WERI-Rb-1 (cell line): ENCODE data around the gene SSU72.
A peak's percentile ranks its signal among the peaks of the same experiment; 100 is the strongest.
"Not testable (repeated sequence)": the region's sequence is repeated elsewhere in the genome, so short reads cannot be mapped to it uniquely, and the experiment has no call there.

Experiments used
- DNase-seq: peaks from one replicate; pipeline ENCODE4 v3.0.0-alpha.2; 2020
- H3K27ac ChIP-seq: fragments of 250-450 bp; sonication (Bioruptor Pico); 2 replicates; pipeline ENCODE4 v1.5.1; 2020; ENCODE audit warnings: mild to moderate bottlenecking, moderate library complexity
- H3K27me3 ChIP-seq: fragments of 250-450 bp; sonication (Bioruptor Pico); 2 replicates; pipeline ENCODE4 v1.5.1; 2021; ENCODE audit warnings: mild to moderate bottlenecking, low read depth, moderate library complexity; ENCODE audit not compliant: insufficient read depth, severe bottlenecking
- H3K36me3 ChIP-seq: fragments of 250-450 bp; sonication (Bioruptor Pico); 2 replicates; pipeline ENCODE4 v1.5.1; 2020; ENCODE audit warnings: mild to moderate bottlenecking, moderate library complexity
- H3K4me3 ChIP-seq: 2 replicates; pipeline ENCODE4 v1.5.1; 2011; ENCODE audit warnings: low read depth, mild to moderate bottlenecking, control low read depth, low read length
- H3K9me3 ChIP-seq: fragments of 250-450 bp; sonication (Bioruptor Pico); 2 replicates; pipeline ENCODE4 v1.5.1; 2021; ENCODE audit warnings: mild to moderate bottlenecking, moderate library complexity; ENCODE audit not compliant: severe bottlenecking
- TF ChIP-seq, protein P1 (sequence below): IDR thresholded peaks from 2 replicates; pipeline ENCODE4 v1.5.1; 2011; ENCODE audit warnings: low read depth, mild to moderate bottlenecking, control low read depth, inconsistent platforms, low read length

Gene SSU72

DNA sequence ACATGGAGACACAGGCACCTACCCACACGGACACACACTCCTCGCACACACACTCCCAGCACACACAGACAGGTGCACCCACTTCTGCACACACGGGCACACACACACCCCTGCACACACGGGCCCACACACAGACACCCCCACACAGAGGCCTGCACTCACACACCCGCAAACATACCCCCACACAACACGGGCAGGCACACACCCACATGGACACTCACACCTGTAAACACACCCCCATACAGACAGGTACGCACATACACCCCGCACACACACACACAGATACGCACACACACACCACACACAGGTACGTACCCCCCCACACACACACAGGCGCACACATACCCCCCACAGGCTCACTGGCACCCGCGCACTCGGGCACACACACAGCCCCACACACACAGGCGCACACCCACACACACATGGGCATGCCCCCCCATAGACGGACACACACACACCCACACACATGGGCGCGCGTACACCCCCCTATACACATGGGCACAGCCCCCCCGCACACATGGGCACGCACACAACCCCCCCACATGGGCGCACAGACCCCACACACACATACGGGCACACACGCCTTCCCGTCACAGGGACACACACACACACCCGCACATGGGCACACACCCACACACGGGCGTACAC, 56.6 kb downstream of the SSU72 start:
- no peaks in the 10 kb centered on the region for H3K27me3 ChIP-seq
- H3K36me3 ChIP-seq: peaks cover 47% of the 10 kb centered on the region
- TF ChIP-seq, protein P1, sequence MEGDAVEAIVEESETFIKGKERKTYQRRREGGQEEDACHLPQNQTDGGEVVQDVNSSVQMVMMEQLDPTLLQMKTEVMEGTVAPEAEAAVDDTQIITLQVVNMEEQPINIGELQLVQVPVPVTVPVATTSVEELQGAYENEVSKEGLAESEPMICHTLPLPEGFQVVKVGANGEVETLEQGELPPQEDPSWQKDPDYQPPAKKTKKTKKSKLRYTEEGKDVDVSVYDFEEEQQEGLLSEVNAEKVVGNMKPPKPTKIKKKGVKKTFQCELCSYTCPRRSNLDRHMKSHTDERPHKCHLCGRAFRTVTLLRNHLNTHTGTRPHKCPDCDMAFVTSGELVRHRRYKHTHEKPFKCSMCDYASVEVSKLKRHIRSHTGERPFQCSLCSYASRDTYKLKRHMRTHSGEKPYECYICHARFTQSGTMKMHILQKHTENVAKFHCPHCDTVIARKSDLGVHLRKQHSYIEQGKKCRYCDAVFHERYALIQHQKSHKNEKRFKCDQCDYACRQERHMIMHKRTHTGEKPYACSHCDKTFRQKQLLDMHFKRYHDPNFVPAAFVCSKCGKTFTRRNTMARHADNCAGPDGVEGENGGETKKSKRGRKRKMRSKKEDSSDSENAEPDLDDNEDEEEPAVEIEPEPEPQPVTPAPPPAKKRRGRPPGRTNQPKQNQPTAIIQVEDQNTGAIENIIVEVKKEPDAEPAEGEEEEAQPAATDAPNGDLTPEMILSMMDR: no peak
- DNase-seq: no peak
- H3K4me3 ChIP-seq: no peak overlapping the region
- no peak overlapping the region for H3K27ac ChIP-seq
- H3K9me3 ChIP-seq: no peaks in the 10 kb centered on the region

DNA sequence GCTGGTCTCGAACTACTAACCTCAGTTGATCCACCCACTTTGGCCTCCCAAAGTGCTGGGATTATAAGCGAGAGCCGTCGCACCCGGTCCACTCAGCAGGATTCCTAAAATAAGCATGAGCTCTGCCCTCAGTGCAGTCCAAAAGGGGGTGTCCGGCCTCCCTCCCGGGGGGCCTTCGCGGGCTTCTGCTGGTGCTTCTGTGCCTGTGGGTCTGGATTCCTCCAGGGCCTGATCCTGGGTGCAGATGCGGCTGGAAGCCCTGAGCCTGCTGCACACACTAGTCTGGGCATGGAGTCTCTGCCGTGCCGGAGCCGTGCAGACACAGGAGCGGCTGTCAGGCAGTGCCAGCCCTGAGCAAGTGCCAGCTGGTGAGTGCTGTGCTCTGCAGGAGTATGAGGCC, 57.7 kb downstream of the SSU72 start:
- peaks cover 42% of the 10 kb centered on the region for H3K36me3 ChIP-seq

DNA sequence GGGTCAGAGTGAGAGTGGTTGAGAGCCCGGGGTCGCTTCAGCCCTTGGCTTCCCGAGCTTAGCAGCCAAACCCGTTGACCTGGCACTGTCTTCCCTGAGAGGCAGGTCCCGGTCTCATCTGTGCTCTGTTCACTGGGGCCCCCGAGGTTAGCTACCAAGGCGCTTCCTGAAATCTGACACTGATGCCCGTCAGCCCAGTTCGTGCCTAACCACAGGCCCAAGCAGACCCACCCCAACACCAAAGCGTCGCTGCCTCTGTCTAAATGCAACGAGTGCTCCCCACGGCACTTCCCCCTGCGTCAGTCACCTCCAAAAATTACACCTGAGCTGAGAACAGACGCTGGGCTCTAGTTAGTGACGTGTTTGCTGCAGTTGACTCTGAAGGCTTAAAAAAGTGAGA, 60.3 kb downstream of the SSU72 start:
- H3K27me3 ChIP-seq, H3K27ac ChIP-seq, H3K4me3 ChIP-seq, DNase-seq, H3K9me3 ChIP-seq: not testable (repeated sequence)
- H3K36me3 ChIP-seq: peaks cover 31% of the 10 kb centered on the region

More for the DNA sequence above, 57.7 kb downstream of the SSU72 start:
- H3K9me3 ChIP-seq, H3K4me3 ChIP-seq, H3K27ac ChIP-seq, H3K27me3 ChIP-seq, DNase-seq: not testable (repeated sequence)

DNA sequence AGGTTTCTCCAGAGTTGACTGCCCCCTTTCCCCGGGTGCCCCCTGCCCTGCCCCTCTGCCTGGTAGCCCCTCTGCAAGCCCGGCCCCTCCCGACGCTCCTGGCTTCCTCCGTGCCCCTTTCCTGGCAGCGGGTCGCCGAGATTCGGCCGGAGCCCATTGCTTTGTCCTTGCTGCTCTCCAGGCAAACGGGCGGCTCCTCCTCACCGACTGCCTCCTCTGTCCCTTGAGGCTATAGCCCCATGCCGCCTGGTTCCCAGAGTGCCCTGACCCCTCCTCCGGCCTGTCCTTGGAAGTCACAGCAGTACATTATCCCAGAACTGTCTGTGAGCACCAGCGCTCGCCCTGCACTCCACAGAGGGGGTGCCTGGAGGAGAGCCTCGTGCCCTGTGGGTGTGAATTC, 61.0 kb downstream of the SSU72 start:
- not testable (repeated sequence) for H3K27ac ChIP-seq, H3K27me3 ChIP-seq, H3K9me3 ChIP-seq, H3K4me3 ChIP-seq, DNase-seq
- peaks cover 29% of the 10 kb centered on the region for H3K36me3 ChIP-seq

DNA sequence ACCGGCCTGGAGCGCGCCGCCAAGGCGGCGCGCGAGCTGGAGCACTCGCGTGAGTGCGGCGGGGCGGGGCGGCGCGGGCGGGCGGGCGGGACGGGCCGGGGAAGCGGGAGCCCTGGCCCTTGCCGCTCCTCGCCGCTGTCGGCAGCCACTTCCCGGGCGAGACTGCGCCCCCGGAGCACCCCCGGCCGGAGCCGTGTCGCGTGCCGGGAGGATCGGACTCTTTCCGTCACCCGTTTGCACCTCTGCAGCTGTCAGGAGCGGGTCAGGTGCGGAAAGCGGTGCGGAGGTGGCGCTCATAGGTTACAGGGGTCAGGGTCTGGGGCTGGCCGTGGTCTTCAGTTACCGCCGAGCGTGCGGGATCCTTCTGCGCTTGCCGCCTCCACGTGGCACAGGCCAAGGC, 62.2 kb downstream of the SSU72 start:
- not testable (repeated sequence) for H3K27me3 ChIP-seq, DNase-seq, H3K27ac ChIP-seq, H3K9me3 ChIP-seq
- H3K4me3 ChIP-seq: peak overlapping the region; percentile 51
- peaks cover 22% of the 10 kb centered on the region for H3K36me3 ChIP-seq

DNA sequence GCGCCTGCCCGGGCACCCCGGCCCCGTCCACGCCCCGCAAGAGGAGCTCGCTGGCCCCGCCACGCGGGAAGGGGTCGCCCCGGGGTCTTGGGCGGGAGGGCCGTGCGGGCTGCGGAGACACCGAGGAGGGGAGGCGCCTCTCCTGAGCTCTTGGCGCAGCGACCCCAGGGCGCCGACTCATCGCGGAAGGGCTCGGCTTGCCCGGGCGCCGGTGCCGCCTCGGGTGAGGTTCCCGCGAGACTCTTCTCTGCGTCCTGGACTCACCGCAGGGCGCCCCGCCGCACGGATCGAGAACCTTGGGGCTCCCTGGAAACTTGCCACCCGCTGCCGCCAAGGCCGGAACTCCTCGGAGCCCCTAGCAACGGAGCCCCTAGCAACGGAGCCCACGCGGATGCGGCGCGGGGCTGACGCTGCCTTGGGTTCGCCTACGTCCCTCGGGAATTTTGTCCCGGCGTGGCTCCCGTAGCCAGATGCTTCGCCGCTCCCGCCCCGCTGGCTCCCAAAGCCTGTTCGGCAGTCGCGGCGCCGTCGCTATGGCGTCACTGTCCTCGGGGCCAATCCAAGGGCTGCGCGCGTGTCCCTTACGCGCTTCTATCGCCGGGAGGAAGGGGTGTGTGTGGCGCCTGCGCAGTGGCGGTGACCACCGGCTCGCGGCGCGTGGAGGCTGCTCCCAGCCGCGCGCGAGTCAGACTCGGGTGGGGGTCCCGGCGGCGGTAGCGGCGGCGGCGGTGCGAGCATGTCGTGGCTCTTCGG, 63.0 kb downstream of the SSU72 start, which contains the start of gene ATAD3A:
TSS of gene ATAD3A (plus strand) at position 630 of the 753 bp plus-strand sequence. CDS start at position 737, 107 bp downstream.
- Histone ChIP-seq H3K27me3 (no peaks in the 10 kb centered on the region), H3K4me3 (peak within 1 kb of the TSS; percentile 76), H3K27ac (peak within 1 kb of the TSS; percentile 99), H3K9me3 (no peaks in the 10 kb centered on the region), H3K36me3 (peaks cover 19% of the 10 kb centered on the region)
- TF ChIP-seq, protein P1: no peak
- DNase-seq: peak; percentile 98

DNA sequence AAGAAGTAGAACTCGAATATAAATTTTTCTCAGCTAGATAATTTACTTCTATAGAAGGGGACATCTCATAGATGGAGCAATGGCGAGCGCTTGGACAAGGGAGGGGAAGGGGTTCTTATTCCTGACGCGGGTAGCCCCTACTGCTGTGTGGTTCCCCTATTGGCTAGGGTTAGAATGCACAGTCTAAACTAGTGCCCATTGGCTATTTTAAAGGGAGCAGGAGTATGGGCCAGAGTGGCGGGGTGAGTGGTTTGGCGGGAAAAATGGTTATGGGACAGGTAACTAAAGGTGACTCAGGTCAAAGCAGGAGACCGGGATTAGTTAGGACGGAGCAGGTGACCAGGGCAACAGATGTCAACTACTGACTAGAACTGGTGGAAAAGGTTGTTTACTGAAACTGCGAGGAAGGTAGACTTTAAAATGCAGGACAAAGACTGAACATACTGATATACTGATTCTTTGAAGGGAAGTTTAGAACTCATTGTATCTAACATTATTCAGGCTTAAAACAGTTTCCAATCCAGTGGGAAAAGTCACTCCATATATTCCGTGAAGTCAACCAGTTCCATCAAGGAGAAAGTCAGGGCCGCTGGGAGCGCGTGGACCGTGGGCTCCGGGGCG, 63.6 kb downstream of the SSU72 start:
- peak; percentile 80 for DNase-seq
- H3K9me3 ChIP-seq: no peaks in the 10 kb centered on the region

DNA sequence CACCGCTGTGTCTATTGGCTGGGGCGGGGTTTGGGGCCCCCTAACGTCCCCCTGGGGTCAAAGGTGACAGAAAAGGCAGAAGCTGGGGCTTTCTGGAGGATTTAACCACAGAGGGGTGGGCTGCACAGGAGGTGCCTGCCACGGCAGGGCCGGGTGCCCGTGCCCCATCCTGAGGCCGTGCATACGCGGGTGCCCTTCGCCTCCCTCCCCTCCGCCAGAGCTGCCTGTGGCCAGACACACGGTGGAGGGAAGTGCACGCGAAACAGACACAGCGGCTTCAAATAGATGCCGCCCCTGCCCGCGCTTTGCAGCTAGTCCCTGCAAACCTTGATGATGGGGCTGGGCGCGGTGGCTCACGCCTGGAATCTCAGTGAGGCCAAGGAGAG, 65.2 kb downstream of the SSU72 start:
- DNase-seq: not testable (repeated sequence)

More for the DNA sequence above, 63.6 kb downstream of the SSU72 start:
- TF ChIP-seq, protein P1: no peak
- H3K4me3 ChIP-seq: peak overlapping the region; percentile 76
- no peaks in the 10 kb centered on the region for H3K27me3 ChIP-seq
- H3K36me3 ChIP-seq: peaks cover 12% of the 10 kb centered on the region
- peak overlapping the region; percentile 99 for H3K27ac ChIP-seq

DNA sequence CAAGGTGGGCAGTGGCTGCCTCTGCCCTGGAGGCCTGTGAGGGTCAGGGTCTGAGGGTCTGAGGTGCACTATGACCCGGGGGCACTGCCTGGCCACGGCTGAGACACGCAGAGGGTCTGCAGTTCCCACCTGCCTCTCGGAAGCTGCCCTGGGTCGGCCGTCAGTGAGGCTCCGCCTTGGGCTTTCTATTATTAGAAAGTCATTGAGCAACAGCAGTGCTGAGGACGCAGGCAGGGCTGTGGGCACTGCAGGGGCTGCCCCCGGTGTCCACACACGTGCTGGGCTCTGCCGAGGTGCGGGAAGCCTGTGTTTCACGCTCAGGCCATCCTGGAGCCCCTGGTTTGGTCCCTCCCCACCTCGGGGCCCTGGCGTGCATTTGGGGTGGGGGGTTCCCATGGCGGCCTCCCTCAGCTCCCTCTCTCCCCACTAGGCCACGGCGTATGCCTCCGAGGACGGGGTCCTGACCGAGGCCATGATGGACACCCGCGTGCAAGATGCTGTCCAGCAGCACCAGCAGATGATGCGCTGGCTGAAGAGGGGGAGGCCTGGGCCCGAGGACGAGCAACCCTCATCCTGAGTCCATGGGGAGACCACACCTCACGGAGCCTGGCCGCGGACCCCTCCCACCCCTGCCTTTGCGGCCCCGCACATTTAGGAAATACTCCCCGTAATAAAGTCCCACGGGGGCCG, 65.7 kb downstream of the SSU72 start:
- not testable (repeated sequence) for DNase-seq, H3K4me3 ChIP-seq, H3K9me3 ChIP-seq, H3K27me3 ChIP-seq, H3K36me3 ChIP-seq, H3K27ac ChIP-seq

More for the DNA sequence above, 65.2 kb downstream of the SSU72 start:
- not testable (repeated sequence) for H3K4me3 ChIP-seq, H3K27me3 ChIP-seq, H3K9me3 ChIP-seq, H3K27ac ChIP-seq, H3K36me3 ChIP-seq
